Mesothelial cell of epicardium (in vitro differentiated cells): ENCODE data around the gene TFIP11. TPM values are rescaled to one million over a fixed set of nuclear protein-coding genes. Genes with fewer than 3 reads are reported as not detected.

ENCODE experiments used
- DNase-seq, 2 experiments: peaks; one replicate each; pipeline ENCODE4 v3.0.0; 2021; ENCODE audit warnings: low spot score in 2 of 2; ENCODE audit not compliant: unreplicated experiment in 2 of 2
- H3K27ac Mint-ChIP-seq: 2 replicates; pipeline ENCODE4 v1.8.0; 2021; ENCODE audit warnings: mixed read lengths
- H3K27me3 Mint-ChIP-seq: 2 replicates; pipeline ENCODE4 v1.8.0; 2021; ENCODE audit warnings: low read depth, mixed read lengths
- H3K36me3 Mint-ChIP-seq: 2 replicates; pipeline ENCODE4 v1.8.0; 2021; ENCODE audit warnings: mixed read lengths
- H3K4me1 Mint-ChIP-seq: 2 replicates; pipeline ENCODE4 v1.8.0; 2021; ENCODE audit warnings: mixed read lengths
- H3K4me3 Mint-ChIP-seq: 2 replicates; pipeline ENCODE4 v1.8.0; 2021; ENCODE audit warnings: mild to moderate bottlenecking, moderate library complexity, mixed read lengths
- H3K9me3 Mint-ChIP-seq: 2 replicates; pipeline ENCODE4 v1.8.0; 2021; ENCODE audit warnings: mixed read lengths
- total RNA-seq: library from RNA; stranded (reverse); gene quantifications from 3 replicates; pipeline ENCODE4 v1.2.1, GENCODE V29; 2021
- TF ChIP-seq, protein P1 (sequence below): fragments of 200-600 bp; sonication (generic); IDR thresholded peaks from one replicate; pipeline ENCODE4 v1.5.0; 2021; ENCODE audit warnings: antibody characterized with exemption; ENCODE audit not compliant: unreplicated experiment

TFIP11 gene
- total RNA-seq, 1 donor from 2014 or later = 37.9 TPM

DNA sequence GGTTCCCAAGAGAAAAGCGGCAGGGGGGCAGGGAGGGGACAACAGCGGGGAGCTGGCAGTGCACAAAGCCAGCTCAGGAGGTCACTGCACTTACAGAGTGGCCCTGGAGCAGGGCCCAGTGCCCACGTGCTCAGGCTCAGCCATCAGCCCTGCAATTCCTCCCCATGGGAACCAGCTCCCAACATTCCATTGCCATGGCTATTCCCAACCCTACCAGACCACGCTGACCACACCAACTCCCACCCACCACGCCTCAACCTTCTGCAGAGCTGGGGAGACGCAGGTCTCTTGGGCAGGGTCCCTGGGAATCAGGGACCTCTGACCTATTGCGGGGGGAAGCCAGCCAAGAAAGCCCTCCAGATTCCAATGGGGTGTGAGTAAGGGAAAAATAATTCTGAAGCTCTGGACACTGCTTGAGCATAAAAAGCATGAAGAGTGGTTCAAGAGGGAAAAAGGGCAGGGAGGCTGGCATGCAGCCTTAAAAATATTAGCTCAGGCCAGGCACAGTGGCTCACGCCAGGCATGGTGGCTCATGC lies 38.3 kb upstream of the TFIP11 start:
- Mint-ChIP-seq H3K36me3 (no peaks in the 10 kb centered on the region), H3K4me1 (peaks cover 5% of the 10 kb centered on the region), H3K9me3 (no peaks in the 10 kb centered on the region), H3K27ac (no peak overlapping the region), H3K4me3 (no peak overlapping the region), H3K27me3 (no peaks in the 10 kb centered on the region)
- TF ChIP-seq, protein P1, sequence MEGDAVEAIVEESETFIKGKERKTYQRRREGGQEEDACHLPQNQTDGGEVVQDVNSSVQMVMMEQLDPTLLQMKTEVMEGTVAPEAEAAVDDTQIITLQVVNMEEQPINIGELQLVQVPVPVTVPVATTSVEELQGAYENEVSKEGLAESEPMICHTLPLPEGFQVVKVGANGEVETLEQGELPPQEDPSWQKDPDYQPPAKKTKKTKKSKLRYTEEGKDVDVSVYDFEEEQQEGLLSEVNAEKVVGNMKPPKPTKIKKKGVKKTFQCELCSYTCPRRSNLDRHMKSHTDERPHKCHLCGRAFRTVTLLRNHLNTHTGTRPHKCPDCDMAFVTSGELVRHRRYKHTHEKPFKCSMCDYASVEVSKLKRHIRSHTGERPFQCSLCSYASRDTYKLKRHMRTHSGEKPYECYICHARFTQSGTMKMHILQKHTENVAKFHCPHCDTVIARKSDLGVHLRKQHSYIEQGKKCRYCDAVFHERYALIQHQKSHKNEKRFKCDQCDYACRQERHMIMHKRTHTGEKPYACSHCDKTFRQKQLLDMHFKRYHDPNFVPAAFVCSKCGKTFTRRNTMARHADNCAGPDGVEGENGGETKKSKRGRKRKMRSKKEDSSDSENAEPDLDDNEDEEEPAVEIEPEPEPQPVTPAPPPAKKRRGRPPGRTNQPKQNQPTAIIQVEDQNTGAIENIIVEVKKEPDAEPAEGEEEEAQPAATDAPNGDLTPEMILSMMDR = no peak
- DNase-seq = no peak

DNA sequence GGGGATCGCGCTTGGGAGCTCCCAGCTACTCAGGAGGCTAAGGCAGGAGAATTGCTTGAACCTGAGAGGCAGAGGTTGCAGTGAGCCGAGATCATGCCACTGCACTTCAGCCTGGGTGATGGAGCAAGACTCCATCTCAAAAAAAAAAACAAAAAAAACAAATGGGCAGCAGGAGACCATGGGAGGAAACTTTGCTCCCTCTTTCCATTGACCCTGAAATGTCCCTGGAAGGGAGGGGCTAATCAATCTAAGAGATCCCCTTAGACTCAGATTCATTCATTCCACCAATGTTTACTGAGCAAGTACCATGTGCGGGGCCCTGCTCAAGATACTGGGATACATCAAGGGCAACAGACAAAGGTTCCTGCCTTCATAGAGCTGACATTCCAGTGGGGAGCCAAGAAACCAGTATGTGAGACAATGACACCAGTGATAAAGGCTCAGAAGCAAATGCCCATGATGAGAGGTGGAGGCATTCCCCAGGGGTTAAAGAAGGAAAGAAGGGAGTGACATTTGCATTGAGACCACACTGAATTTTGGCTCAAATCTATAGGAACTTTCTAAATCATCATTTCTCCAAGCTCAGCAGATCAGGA lies 37.7 kb upstream of the TFIP11 start:
- H3K36me3 Mint-ChIP-seq = no peaks in the 10 kb centered on the region
- peaks cover 5% of the 10 kb centered on the region for H3K4me1 Mint-ChIP-seq
- H3K4me3 Mint-ChIP-seq = no peak overlapping the region
- DNase-seq = no peak
- H3K27ac Mint-ChIP-seq = no peak overlapping the region
- H3K9me3 Mint-ChIP-seq = no peaks in the 10 kb centered on the region
- H3K27me3 Mint-ChIP-seq = no peaks in the 10 kb centered on the region
- TF ChIP-seq, protein P1 = no peak

DNA sequence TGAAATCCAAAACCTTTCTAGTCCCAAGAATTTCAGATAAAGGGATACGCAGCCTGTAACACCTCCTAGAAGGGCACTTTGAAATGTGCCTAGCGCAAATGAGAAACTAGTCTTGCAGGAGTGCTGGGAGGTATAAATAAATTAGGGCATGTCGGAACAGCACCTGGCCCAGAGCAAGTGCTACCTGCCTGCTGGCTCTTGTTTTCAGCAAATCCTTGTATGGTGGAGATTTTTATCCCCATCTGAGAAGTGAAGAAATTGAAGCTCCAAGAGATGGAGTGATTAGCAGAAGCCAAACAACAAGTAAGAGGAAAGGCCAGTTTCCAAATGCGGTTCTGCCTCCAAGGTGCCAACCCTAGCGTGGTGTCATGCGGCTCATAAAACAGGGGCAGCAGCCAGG lies 36.7 kb upstream of the TFIP11 start:
- Mint-ChIP-seq H3K27me3 (no peaks in the 10 kb centered on the region), H3K4me1 (peaks cover 5% of the 10 kb centered on the region), H3K36me3 (no peaks in the 10 kb centered on the region), H3K27ac (peak overlapping the region; percentile 48), H3K9me3 (no peaks in the 10 kb centered on the region), H3K4me3 (no peak overlapping the region)
- DNase-seq = no peak
- TF ChIP-seq, protein P1 = no peak

DNA sequence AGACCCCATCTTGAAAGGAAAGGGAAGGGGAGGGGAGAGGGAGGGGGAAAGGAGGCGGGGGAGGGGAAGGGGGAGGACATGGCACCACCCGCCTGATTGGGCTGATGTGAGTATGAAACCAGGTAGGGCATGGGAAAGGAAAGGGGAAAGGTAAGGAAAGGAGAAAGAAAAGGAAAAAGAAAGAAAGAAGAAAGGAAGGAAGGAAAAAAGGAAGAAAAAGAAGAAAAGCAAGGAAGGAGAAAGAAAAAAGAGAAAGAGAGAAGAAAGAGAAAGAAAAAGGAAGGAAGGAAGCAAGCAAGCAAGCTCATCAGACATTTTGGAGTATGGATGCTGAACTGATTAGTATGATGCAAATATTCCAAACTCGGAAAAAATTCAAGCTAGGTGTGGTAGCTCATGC lies 36.0 kb upstream of the TFIP11 start:
- no peak for DNase-seq
- Mint-ChIP-seq H3K27ac (peak overlapping the region; percentile 50), H3K36me3 (no peaks in the 10 kb centered on the region), H3K9me3 (no peaks in the 10 kb centered on the region), H3K4me1 (peaks cover 5% of the 10 kb centered on the region), H3K4me3 (no peak overlapping the region), H3K27me3 (no peaks in the 10 kb centered on the region)
- TF ChIP-seq, protein P1 = no peak

DNA sequence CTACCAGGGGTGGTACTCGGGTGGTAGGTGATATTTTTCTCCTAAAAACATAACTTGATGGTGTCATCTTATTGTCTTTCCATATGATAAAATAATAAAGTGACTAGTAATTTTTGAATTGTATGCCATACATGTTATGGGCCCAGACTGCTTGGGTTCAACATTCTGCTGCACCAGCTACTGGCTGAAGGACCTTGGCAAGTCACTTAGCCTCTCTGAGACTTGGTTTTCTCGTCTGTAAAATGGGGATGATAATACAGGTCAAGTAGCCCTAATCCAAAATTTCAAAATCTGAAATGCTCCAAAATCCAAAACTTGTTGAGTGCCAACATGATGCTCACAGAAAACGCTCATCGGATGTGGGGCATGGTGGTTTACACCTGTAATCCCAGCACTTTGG lies 35.6 kb upstream of the TFIP11 start:
- Mint-ChIP-seq H3K27me3 (no peaks in the 10 kb centered on the region), H3K4me3 (no peak overlapping the region), H3K36me3 (no peaks in the 10 kb centered on the region), H3K27ac (no peak overlapping the region), H3K9me3 (no peaks in the 10 kb centered on the region), H3K4me1 (peaks cover 5% of the 10 kb centered on the region)
- no peak for DNase-seq
- TF ChIP-seq, protein P1 = no peak
